OCI-M1 (cell line): ENCODE measurements around the gene DCAF5.

Source experiments
- DNase-seq: peaks from one replicate; lab custom pipeline; 2025; lab: John Stamatoyannopoulos, UW

DCAF5 gene

GRCh38 chr14:69139743-69140142 lies 13.2 kb downstream of the DCAF5 start:
- DNase-seq: no peak

GRCh38 chr14:69137843-69138535 lies 14.9 kb downstream of the DCAF5 start:
- DNase-seq: no peak

- DNase-seq: no peak
Observed at GRCh38 chr14:69137416-69137815, 15.5 kb downstream of the DCAF5 start.

- no peak for DNase-seq
Observed at GRCh38 chr14:69135133-69135532, 17.8 kb downstream of the DCAF5 start.

GRCh38 chr14:69133206-69134125 lies 19.5 kb downstream of the DCAF5 start:
- peak; percentile 85 for DNase-seq

- DNase-seq: peak; percentile 55
Observed at GRCh38 chr14:69132513-69133181, 20.3 kb downstream of the DCAF5 start.

GRCh38 chr14:69131176-69131575 lies 21.7 kb downstream of the DCAF5 start:
- peak; percentile 23 for DNase-seq

GRCh38 chr14:69129264-69129880 lies 23.5 kb downstream of the DCAF5 start:
- DNase-seq: peak; percentile 84

GRCh38 chr14:69118305-69118704 lies 34.6 kb downstream of the DCAF5 start:
- no peak for DNase-seq

GRCh38 chr14:69117020-69117767 lies 35.7 kb downstream of the DCAF5 start:
- DNase-seq: no peak

GRCh38 chr14:69115407-69116185 lies 37.3 kb downstream of the DCAF5 start:
- no peak for DNase-seq

GRCh38 chr14:69114763-69115162 lies 38.2 kb downstream of the DCAF5 start:
- no peak for DNase-seq

- DNase-seq: no peak
Observed at GRCh38 chr14:69108358-69108757, 44.6 kb downstream of the DCAF5 start.

- peak; percentile 57 for DNase-seq
Observed at GRCh38 chr14:69107407-69108003, 45.4 kb downstream of the DCAF5 start.

GRCh38 chr14:69106451-69106850 lies 46.5 kb downstream of the DCAF5 start:
- no peak for DNase-seq

GRCh38 chr14:69105326-69105725 lies 47.6 kb downstream of the DCAF5 start:
- DNase-seq: no peak

- peak; percentile 90 for DNase-seq
Observed at GRCh38 chr14:69101331-69101826, 51.5 kb downstream of the DCAF5 start.

- no peak for DNase-seq
Observed at GRCh38 chr14:69097974-69098373, 54.9 kb downstream of the DCAF5 start.

GRCh38 chr14:69096781-69097475 lies 56.0 kb downstream of the DCAF5 start:
- no peak for DNase-seq
